ENCODE data around the gene CDCA7L.
"Not testable (repeated sequence)": the region's sequence is repeated elsewhere in the genome, so short reads cannot be mapped to it uniquely, and the experiment has no call there.

CDCA7L gene

DNA sequence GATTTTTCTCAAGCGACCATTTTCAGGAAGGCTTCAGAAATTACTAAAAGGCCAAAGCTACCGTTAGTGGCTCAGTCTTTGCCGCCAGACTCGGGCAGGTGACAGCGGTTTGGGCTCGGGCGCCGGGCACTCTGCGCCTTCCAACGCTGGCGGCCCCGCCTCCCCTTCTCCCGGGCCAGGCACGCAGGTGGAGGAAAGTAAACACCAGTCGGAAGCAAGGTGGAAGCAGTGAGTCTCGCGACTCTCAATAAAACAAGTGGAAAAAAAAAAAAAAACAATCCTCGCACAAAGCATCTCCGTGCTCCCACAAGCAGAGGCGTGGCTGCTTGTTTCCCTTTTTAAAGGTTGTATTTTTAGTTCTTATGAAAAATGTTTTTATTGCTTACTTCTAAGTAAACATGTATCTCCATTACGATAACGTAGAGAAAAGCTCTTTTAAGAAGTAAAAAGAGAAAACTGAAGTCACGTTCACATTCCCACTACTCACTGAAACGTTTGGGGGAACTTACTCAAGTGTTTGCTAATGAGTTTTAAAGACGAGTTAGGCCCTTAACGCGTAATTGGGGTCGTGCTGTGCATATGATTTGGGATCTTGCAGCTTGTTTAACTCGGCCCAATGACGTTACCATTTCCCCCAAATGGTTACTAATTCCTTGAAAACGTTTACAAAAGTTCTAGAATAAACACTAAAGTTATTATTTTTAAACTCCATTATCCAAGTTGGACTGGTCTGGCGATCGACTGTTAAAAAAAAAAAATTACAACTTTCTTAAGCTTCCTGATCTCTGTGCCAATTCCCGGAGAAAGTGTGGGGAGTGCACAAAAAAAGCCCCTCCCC, 864 bp downstream of the CDCA7L start:
- DNase-seq (ENCODE audit: low read depth in 2 of 2), result peak in 1 of 2 donors; percentile 31

DNA sequence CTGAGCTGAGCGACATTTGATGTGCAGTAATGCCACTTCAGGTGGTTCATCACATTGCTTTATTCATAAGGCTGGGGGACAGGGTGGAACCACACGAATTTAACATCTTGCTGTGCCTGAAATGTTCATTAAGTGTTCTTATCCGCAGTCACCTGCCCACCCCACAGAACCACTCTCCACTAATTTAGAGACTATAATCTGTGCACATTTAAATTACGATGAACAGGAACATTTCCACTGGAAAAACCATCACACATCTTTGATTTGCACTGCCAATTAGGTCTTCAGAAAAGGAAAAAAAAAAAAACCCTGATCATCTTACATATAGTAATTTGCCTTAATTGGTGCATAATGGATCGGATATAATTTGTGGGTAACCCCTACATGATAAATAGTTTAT, 2.3 kb downstream of the CDCA7L start:
- DNase-seq (ENCODE audit: low read depth in 2 of 2), result no peak

DNA sequence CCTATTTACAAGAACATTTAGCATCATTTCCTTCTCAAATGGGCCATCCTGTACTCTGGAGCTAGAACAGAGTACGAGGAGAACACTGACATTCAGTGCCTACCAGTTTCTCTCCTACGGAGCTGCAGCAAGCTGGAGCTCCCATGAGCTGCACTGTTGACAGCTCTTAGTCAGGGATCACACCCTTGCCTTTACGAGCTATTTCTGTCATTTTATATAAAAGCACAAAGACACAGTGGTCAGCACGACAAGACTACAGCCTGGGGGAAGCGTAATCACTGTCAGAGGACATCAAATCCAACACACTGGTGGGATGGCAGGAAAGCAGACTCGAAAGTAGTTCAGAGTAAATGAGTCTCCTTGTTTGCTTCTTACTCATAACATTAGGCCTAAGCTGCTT, 2.7 kb downstream of the CDCA7L start:
- no peak for DNase-seq (ENCODE audit: low read depth in 2 of 2)

GRCh38 chr7:21941611-21942141, 4.0 kb downstream of the CDCA7L start:
- no peak for DNase-seq (ENCODE audit: low read depth in 2 of 2)

DNA sequence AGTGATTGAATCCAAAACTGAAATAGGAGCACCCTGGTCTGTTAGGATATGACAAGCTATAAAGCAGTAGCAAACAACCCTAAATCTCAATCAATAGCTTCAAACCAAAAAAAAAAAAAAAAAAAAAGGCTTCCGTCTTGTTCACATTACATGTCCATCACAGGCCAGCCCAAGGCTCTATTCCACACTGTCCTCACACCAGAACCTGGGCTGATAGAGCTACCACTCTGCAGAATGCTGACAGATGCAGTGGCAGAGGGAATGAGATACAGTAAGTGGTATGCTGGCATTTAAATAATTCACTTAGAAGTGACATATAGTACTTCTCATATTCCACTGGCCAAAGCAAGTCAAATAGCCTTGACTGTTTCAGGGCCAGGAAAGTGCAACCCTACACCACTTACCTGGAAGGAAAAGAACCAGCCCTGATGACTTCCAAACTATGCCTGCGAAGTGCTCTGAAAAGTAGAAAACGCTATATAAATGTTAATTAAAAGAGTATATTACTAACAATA, 5.8 kb downstream of the CDCA7L start:
- no peak for DNase-seq (ENCODE audit: low read depth in 2 of 2)

GRCh38 chr7:21939136-21939857, 6.4 kb downstream of the CDCA7L start:
- peak; percentile 22 to 58 for DNase-seq (ENCODE audit: low read depth in 2 of 2)

- no peak for DNase-seq (ENCODE audit: low read depth in 2 of 2)
These were observed 7.2 kb downstream of the CDCA7L start for GRCh38 chr7:21938463-21938862.

- no peak for DNase-seq (ENCODE audit: low read depth in 2 of 2)
These were observed 10.9 kb downstream of the CDCA7L start for GRCh38 chr7:21934808-21935207.

GRCh38 chr7:21933293-21933692, 12.4 kb downstream of the CDCA7L start:
- DNase-seq (ENCODE audit: low read depth in 2 of 2), result not testable (repeated sequence)

- no peak for DNase-seq (ENCODE audit: low read depth in 2 of 2)
These were observed 18.0 kb downstream of the CDCA7L start for GRCh38 chr7:21927693-21928092.

- DNase-seq (ENCODE audit: low read depth in 2 of 2), result no peak
These were observed 19.3 kb downstream of the CDCA7L start for GRCh38 chr7:21926448-21926847.

DNA sequence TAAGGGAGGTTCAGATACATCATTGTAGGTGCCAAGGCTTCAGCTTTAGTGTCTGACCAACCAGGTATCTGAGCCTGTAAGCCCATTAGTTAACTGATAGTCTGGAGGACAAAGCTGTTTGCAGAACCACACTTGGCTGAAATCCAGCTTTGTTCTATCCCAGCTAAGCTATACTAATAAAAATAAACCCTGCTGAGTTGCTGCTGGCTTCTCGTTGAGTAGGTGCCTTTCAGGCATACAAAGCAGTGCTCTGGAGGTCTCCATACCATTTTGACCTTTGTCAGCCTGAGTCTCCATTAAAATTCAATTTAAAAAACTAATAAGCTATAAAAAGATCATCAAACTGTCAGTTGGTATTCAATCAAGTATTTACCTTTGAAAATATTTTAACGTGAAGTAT, 22.0 kb downstream of the CDCA7L start:
- no peak for DNase-seq (ENCODE audit: low read depth in 2 of 2)

GRCh38 chr7:21922605-21923004, 23.1 kb downstream of the CDCA7L start:
- DNase-seq (ENCODE audit: low read depth in 2 of 2), result no peak

- DNase-seq (ENCODE audit: low read depth in 2 of 2), result no peak
These were observed 24.8 kb downstream of the CDCA7L start for GRCh38 chr7:21920936-21921335.

GRCh38 chr7:21918216-21918615, 27.5 kb downstream of the CDCA7L start:
- DNase-seq (ENCODE audit: low read depth in 2 of 2), result no peak

GRCh38 chr7:21916629-21917028, 29.1 kb downstream of the CDCA7L start:
- DNase-seq (ENCODE audit: low read depth in 2 of 2), result no peak

GRCh38 chr7:21916176-21916575, 29.5 kb downstream of the CDCA7L start:
- DNase-seq (ENCODE audit: low read depth in 2 of 2), result no peak

- DNase-seq (ENCODE audit: low read depth in 2 of 2), result no peak
These were observed 30.6 kb downstream of the CDCA7L start for GRCh38 chr7:21915140-21915539.

- no peak for DNase-seq (ENCODE audit: low read depth in 2 of 2)
These were observed 31.0 kb downstream of the CDCA7L start for GRCh38 chr7:21914671-21915070.

DNA sequence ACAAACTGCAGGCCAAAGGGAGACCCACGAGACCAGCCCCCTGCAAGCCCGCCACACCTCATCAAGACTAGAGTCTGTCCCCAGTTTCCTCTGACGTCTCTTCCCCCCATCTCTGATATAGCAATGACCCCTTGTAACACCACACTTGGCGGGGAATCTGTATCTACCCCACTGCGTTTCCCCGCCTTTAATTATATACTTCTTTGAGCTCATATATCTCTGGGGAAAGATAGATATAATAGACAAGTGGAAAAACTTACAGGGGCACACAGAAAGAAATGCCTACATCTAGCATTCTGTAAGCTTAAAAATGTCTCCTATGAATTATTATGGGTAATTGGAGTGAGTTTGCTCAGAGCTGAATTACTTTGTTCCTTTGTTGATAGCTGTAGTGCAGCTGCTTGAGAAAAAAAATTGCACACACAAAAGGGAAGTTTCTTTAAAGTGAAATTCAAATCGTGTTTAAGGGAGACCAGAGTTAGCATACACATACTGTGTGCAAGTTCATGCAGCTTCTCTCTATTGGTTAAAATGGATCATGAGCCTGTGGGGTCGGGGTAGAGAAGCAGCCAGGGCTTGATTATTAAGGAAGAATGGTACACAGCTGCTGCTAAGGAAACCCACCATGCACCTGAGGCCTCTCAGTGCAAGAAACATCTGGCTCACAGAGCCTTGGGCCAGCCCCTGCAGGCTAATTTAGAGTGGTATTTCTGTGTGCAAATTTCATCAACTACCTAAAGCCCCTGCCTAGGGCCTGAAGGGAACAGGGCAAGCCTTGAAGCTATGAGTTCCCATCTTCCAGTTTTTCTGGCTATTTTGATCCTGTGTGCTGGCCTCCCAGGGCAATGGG, 32.5 kb downstream of the CDCA7L start:
- DNase-seq (ENCODE audit: low read depth in 2 of 2), result no peak

DNA sequence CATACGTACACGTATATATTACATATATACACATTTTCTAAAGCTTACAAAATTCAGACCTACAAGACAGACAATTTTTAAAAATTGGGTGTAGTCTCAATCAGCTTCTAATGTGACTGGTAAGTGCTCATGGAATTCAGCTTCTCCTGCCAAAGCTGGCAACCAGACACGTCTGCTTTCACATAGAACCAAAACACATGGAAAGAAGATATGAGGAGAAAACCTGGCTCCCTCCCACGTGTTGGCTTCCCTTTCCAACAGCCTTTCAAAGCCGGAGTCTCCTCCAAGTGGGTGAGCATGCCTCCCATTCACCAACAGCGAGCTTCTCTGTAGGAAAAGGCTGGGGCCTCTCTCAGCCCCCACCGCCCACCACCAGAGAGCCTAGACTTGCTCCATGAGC, 33.4 kb downstream of the CDCA7L start:
- no peak for DNase-seq (ENCODE audit: low read depth in 2 of 2)

All from stimulated activated CD4-positive, alpha-beta T cell treated with anti-CD3 and anti-CD28 coated beads, Interleukin-4, amount 100 ng/mL, for 48 hours (primary cell).